ENCODE data around the gene BBX.

GRCh38 chr3:107598926-107599771, 76.4 kb downstream of the BBX start:
- TF ChIP-seq POLR2A (IDR thresholded peaks at IDR 0.05) (peak in 1 of 4 donors; percentile 11), CTCF (IDR thresholded peaks at IDR 0.05) (no peak), EP300 (IDR thresholded peaks at IDR 0.05) (no peak), POLR2AphosphoS5 (IDR thresholded peaks at IDR 0.05) (no peak)

All from upper lobe of left lung (tissue), 4 donors.